Retinal pigment epithelial cell (primary cell): ENCODE measurements around the gene SLC2A13.
A peak's percentile ranks its signal among the peaks of the same experiment; 100 is the strongest.
"Not testable (repeated sequence)": the region's sequence is repeated elsewhere in the genome, so short reads cannot be mapped to it uniquely, and the experiment has no call there.

Source experiments
- DNase-seq: peaks from one replicate; pipeline ENCODE4 v3.0.0-alpha.2; 2010; ENCODE audit warnings: low read depth
- H3K4me3 ChIP-seq: 2 replicates; pipeline ENCODE4 v1.5.1; 2011; ENCODE audit warnings: mild to moderate bottlenecking, low read length, control low read depth, moderate library complexity
- CTCF ChIP-seq: conservative IDR thresholded peaks from 2 replicates; pipeline ENCODE4 v1.5.1; 2011; ENCODE audit warnings: low read depth, low read length, control low read depth, inconsistent platforms

Gene SLC2A13

GRCh38 chr12:39902821-39903220 lies 203.1 kb downstream of the SLC2A13 start:
- DNase-seq = peak; percentile 55
- no peak for TF ChIP-seq CTCF
- no peak overlapping the region for H3K4me3 ChIP-seq

GRCh38 chr12:39897315-39897714 lies 208.6 kb downstream of the SLC2A13 start:
- H3K4me3 ChIP-seq = no peak overlapping the region
- no peak for TF ChIP-seq CTCF
- DNase-seq = no peak

GRCh38 chr12:39893388-39893787 lies 212.5 kb downstream of the SLC2A13 start:
- not testable (repeated sequence) for DNase-seq, H3K4me3 ChIP-seq

- no peak for TF ChIP-seq CTCF
- no peak for DNase-seq
- no peak overlapping the region for H3K4me3 ChIP-seq
These were observed 213.7 kb downstream of the SLC2A13 start for GRCh38 chr12:39892146-39892545.

- no peak for TF ChIP-seq CTCF
- no peak overlapping the region for H3K4me3 ChIP-seq
- no peak for DNase-seq
These were observed 218.0 kb downstream of the SLC2A13 start for GRCh38 chr12:39887856-39888255.

- H3K4me3 ChIP-seq = no peak overlapping the region
- DNase-seq = no peak
- TF ChIP-seq CTCF = no peak
These were observed 219.8 kb downstream of the SLC2A13 start for GRCh38 chr12:39886106-39886505.

GRCh38 chr12:39884616-39885125 lies 221.2 kb downstream of the SLC2A13 start:
- no peak for DNase-seq
- no peak overlapping the region for H3K4me3 ChIP-seq
- TF ChIP-seq CTCF = no peak

- TF ChIP-seq CTCF = no peak
- peak; percentile 69 for DNase-seq
- no peak overlapping the region for H3K4me3 ChIP-seq
These were observed 222.5 kb downstream of the SLC2A13 start for GRCh38 chr12:39883411-39883810.
